ENCODE measurements around the gene STOML3.

The STOML3 gene

DNA sequence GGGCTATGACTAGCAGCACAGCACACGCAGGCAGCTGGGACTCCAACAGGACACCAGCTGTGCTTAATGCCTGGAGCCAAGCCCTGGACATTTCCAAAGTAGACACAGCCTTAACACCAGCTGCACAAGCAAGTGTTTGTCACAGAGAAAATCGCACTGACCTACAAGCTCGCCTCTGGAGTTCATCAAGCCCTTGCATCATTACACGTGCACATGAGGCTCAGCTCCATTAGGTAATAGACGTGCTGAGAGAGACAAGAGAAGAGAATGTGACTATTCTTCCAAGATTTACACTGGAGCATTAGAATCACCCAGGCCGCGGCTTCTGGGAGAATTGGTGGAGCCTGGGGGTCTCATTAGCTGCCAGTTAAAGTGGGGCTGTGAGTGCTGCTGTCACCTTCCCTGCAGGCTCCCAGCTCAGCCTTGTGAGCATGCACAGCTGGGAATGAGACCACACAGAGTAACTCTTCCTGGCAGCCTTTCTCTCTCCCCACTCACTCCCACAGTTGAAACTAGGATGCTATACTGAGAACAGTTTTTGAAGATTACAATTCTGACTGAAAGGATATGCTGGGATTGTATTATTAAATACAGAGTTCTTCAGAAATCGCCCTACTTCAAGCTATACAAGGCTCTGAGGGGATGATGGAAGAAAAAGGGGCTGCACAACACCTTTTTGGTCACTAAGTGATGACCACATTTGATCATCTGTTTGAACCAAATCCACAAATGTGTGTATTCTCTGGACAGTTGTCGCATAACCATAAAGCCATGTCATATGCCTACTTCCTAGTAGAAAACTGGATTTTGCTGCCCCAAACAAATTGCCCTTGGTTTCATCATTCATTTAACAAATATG, 10.5 kb downstream of the STOML3 start:
- DNase-seq, result no peak

DNA sequence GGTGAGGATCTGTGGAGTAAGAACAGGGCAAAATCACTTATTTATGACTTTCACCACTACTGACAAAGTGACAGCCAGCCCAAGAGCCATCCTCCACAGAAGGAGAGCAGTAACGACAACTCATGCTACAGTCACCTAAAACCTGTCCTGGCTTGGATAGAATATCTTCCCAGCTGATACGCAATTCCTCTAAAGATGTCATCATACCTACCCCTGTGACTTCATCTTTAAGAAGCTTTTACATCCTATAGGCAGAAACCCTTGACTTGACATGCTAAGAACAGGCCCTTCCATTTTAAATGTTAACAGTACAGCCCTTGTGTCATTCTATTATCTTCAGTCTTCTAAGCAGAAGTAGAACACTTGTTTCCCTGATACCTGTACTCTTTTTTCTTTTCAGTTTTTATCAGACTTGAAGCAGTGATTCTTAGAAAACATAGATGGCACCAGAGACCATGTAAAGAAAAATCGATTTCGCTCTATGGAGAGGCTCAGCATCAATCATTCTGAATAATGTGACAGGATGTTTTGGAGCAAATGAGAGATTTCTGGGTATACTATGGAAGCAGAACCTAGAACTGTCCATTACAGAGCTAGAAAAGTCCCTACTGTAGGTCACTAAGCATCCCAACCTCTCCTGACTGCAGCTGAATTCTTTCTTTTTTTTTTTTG, 20.1 kb downstream of the STOML3 start:
- no peak for DNase-seq

DNA sequence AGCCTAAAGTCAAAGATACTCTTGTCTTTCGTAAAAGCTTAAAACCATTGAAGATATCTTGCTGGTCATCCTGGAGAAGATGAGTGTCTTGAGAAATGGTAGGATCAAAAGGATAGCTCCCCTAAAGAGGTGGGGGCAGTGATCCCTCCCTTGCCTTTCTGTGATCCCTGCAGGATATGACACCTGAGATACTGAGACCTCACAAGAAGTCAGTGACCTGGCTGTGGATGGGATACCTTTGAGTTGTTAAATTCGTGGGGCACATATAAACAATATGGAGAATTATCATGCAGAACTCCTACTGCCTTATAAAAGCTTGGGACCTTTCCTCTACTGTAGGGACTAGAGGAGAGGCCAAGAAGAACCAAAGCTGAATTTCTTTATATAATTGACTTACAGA, 21.4 kb downstream of the STOML3 start:
- no peak for DNase-seq

DNA sequence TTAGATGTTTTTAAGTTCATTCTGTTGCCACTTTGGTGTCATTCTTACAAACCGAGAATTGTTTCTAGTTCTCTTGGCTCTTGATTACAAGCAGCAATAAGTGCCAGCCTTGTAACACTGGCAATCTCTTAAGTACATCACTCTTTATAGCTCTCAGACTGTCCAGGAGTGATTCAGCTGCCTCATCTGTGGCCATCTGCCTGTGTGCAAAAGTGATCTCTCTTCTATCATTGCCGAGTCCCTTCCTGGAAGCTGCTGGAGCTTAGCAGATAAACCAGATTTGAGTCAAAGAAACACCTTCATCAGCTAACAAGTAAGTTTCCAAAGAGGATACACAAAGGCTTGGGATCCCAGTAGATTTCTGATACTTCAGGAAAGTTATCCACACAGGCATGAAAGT, 23.2 kb downstream of the STOML3 start:
- no peak for DNase-seq

DNA sequence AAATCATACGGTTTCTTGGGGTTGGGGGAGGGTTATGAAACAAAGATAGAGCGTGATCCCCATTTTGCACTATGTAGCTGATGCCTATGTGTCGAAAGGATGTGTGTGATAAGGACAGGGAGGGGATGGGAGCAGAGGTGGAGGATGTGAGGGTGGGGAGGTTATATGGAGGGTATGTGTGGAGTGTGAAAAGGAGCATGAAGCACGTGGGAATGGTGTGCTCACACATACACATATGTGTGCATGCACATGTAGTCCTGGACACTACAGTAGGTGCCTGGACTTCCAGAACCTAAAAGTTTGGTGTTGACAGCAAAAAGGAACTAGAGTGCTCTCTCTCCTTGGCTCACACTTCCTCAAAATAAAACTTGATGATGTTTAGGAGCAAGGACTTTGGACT, 25.4 kb downstream of the STOML3 start:
- DNase-seq, result no peak

DNA sequence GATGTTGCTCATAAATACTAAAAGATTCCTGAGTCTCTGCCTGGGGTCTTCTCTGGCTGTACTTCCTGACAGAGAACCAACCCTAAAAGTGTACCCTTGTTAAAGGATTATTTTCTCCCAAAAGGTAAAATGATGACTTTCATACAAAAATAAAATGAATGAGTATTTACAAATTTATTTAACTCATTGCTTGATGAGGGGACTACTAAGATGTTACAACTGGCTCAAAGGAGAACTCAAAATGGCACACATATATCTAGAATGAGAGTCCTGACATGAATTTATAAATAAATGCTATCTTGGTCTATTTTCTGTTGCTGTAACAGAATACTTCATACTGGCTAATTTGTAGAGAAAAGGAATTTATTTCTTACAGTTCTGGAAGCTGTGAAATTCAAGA, 30.5 kb downstream of the STOML3 start:
- DNase-seq, result no peak

DNA sequence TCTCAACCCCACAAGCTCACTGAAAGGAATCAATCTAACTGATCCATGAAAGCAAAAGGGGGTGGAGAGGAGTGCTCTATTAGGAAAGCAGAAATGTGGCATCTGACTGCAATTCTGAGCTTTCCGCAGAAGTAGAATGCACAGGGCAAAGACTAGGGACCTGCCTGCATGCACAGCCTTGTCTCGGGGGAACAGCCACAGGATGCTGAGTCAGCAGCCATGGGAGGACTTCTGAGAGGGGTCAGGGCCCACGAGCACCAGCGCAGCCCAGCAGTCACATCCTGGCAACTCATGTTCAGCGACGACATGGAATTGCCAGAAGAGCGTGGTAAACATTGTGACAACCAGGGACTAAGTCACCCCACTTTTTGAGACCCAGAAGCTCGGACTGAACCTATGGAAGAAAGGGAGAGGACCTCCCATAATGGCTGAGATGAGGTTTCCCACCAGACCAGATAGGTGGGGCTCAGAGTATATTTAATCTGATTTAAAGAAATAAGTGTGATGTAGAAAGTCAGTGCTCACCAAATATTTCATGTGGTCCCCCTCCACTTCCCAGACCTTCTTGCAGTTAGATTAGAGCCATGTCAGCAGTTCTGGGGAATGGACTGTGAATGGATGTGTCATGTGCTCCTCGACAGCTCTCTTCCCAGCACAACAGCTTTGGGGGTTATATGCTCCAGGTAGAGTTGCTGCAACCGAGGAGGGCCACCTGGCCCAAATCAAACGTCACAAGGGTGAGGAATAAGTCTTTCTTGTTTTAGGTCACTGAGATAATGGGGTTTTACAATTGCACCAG, 32.6 kb downstream of the STOML3 start:
- DNase-seq, result no peak

DNA sequence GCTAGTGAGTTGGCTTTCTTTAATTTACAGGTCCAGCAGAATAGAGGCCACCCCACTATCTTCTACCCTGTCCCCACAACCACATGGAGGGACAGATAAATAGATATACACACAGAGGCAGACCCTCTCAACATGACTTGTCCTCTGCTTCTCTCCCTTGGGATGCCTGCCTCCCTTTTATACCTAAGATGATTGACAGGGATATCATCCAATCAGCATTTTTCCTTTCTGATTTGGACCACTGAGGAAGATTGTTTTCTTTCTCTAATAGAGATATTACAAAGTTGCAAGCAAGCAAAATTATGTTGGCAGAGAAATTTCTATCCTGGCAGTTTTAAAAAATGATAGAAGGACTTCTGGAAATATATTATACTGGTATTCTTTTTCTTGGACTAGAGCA, 35.8 kb downstream of the STOML3 start:
- DNase-seq, result no peak

DNA sequence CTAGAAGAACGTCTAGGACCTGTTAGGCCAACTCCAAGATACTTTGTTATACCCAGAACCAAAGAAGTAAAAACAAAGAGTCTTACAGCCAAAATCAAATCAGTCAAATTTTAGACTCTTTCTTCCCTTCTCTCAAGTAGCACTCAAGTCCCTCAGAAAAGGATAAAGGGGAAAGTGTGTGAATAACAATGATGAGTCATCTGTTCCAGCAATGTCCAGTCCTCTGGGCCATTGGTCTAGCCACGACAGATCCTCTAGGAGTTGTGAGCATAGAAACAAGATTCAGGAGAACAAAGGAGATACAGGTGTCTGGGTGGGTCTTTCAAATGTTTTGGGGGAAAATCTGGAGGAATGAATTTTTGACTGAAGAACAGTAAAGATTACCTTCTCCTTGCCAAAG, 36.3 kb downstream of the STOML3 start:
- DNase-seq, result no peak

DNA sequence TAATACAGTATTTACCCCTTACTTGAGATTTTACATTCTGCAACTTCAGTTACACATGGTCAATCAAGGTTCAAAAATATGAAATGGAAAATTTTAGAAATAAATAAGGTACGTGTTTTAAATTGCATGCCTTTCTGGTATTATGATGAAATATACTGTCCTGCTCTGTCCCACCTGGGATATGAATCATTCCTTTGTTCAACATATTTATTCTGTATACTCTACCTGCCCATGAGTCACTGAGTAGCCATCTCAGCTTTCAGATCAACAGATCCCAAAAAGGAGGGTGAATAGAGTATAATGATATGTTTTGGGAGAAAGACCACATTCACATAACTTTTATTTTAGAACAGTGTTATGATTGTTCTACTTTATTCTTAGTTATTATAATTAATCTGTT, 37.8 kb downstream of the STOML3 start:
- no peak for DNase-seq

DNA sequence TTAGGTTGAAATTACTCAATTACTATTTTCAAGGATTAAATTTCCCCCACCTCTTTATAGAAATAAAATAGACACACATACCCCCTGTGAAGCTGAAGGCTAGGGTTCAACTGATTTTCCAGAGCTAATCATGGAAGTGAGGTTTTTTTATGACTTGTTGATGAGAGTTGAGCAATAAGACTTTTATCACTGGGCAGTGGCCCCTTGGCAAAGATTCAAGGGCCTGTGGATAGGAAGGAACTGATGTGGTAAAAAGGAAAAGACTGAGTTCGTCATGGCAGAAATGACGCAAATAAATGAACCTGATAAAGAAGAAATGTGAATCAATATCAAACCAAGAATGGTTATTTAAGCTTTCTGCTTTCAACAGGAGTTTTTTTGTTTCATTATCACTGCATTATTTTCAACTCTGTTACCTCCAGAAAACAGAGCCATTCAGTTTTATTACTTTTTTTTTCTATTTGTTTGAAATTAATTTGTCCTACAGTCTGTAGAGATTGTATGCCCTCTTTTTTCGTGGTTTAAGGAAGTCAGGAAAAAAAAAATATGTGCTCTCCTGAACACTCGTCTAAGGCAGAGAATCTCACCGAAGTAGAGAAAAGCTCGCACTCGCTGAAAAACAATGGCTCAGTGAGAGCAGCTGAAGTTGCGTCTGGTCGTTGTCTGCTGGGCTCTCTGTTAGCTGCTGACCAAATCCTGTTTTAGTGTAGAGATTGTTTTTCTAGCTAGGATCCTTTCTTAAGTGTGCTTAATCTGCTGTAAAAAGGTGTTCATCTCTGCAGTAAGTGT, 38.9 kb downstream of the STOML3 start:
- no peak for DNase-seq

DNA sequence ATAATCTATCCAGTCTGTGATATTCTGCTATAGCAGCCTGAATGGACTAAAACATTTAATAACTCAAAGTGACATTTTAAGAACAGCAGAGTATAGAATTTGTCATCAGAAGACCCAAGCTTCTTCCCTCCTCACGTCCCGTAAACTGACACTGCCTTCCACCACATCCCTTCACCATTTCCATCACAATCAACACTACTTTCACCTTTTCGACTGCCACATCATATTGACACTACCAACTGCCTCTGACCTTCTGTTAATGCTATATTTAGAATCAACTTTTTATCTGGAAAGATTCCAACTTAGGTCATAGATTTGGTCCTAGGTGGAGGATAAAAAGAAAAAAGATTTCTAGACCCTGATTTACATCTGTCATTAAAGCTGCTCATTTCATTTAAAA, 39.6 kb downstream of the STOML3 start:
- no peak for DNase-seq

DNA sequence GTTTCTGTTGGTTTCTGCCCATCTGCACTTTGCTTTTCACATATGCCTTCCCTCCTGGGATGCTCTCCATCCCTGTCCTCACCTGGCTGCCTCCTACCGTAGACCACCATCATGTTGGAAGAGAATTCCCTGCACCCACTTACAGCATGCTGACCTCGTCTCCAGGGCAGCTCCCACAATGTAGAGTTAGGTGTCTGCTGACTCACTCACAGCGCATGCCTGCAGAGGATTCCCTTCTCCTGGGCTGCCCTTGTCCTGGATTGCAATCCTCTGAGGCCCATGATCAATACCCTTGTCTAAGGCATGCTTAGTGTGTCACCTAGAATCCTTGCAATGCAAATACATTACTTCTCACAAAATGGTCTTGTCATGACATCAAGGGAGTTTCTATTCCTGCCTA, 43.6 kb downstream of the STOML3 start:
- DNase-seq, result no peak

DNA sequence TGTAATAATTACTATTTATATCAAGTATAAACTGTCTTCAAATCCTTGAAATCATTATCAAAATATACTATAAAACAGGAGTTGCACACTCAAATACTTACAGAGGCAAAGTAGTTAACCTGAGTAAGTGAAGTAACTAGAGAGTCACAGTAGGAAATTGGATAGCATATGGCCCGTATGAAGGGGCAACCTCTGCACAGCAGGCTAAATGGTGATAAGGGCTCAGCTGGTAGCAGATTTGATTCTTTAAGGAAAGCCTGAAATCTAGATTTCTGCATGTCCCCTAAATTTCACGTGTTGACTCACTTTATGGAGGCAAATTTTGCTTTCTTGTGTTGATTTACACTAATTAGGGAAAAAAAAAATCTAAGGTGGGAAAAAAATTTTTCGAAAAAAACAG, 46.4 kb downstream of the STOML3 start:
- no peak for DNase-seq

DNA sequence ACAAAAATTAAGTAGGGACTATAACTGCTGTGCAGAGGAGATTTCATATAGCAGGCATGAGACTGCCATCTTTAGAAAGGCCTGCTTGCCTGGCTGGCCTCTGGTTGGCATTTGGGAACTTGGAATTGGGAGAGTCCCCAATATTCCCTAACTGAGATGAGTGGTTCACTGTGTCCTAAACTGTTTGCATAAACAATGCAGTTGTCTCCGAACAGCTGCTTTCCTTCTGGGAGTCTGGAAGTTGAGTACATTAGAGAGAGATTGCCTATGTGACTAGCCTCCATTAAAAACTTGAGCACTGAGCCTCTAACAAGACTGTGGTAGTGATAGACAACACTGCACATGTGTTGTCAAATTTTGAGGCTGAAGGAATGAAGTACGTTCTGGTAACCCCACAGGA, 47.4 kb downstream of the STOML3 start:
- no peak for DNase-seq

DNA sequence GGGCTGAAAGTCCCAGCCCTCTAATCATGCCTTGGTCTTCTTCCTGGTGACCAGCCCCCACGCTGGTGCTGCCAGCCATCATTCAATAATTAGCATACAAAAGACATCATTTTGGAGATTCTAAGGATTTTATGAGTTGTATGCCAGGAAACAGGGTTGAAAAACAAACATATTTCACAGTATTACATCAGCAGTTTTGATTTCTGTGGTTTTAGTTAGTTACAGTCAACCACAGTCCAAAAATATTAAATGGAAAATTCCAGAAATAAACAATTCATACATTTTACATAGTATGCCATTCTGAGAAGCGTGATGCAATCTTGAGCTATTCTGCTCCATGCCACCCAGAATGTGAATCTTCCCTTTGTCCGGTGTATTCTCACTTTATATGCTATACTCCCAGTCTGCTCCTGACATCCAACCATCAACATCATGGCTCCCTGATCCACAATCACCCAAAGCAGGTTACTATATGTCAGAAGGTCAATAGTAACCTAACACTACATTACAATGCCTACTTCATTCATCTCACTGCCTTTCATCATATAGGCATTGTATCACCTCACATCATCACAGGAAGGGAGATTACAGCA, 49.2 kb downstream of the STOML3 start:
- peak; percentile 1 for DNase-seq

DNA sequence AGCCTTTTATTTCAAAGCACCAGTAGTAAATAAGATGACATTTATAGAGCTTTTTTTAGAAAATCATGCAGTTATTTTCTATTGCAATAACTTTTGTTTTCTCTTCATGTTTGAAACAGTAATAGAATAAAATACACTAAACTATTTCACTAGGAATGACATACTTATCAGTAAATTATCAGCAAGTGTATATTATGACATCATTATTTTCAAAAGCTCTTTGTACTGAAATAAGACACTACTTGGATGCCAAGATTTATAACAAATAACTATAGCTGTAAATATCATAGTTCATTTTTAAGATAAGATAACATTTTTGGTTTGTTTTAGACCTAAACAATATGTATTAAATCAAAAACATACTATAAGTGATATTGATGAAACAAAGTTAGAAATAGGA, 56.8 kb downstream of the STOML3 start:
- DNase-seq, result no peak

DNA sequence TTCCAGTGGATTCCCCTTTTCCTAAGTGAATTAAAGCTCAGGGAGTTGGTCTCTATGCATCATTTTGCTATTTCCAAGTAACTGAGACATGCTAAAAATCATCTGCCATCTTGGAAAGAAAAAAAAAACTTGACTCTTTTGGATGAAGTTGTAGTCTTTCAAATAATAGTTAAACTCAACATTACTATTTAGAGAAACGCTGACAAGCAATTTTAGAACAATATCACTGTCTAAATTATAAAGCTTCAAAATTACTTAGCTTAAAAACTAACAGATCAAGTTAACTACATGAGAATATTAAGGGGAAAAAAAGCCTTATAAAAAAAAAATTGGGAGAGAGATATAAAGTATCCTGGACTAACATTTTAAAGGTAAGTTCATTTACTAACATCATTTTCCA, 68.5 kb downstream of the STOML3 start:
- no peak for DNase-seq

DNA sequence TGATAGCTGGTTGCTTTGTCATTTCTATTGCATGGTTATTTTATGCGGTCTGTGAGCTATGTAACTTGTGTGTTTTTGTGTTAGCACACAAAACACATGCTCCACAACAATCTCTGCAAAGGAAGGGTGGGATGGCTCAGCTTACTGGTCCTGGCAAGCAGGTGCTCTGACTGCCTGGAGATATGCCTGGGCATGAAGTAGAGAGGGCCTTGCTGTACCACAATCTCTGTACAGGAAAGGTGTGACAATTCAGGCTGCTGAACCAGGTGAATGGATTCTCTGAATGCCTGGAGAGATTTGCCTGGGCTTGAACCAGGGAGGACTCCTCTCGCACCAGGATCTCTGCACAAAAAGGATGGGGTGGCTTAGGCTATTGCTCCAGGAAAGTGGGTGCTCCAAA, 69.5 kb downstream of the STOML3 start:
- no peak for DNase-seq

All from fibroblast of upper back skin (primary cell).